Adipose tissue (tissue), 3 donors: ENCODE data around the gene KRT7. TPM values are rescaled to one million over a fixed set of nuclear protein-coding genes. Genes with fewer than 3 reads are reported as not detected.

Source experiments
- H3K27ac ChIP-seq: one replicate; pipeline ENCODE4 v1.5.1; 2013; ENCODE audit warnings: low read depth, low read length
- WGBS, 3 donors: extraction: QIAGEN DNeasy Blood & Tissue Kit; methylation state at CpG; one replicate each; pipeline ENCODE4 v1.1.7; 2013; 5-methylcytosine and 5-hydroxymethylcytosine counted together
- polyA plus RNA-seq, 3 donors: library from polyadenylated mRNA; stranded (reverse); fragments of 200-250 nt; gene quantifications; one replicate each; pipeline ENCODE4 v1.2.3, GENCODE V29; 2013
- donor health status: healthy with polysubstance abuse.
- donor health status: Bipolar disorder and iron deficiency.
- donor health status: healthy.

Gene KRT7
- polyA plus RNA-seq, 3 donors, result 9.5 to 51.5 (median 18.1) TPM

DNA sequence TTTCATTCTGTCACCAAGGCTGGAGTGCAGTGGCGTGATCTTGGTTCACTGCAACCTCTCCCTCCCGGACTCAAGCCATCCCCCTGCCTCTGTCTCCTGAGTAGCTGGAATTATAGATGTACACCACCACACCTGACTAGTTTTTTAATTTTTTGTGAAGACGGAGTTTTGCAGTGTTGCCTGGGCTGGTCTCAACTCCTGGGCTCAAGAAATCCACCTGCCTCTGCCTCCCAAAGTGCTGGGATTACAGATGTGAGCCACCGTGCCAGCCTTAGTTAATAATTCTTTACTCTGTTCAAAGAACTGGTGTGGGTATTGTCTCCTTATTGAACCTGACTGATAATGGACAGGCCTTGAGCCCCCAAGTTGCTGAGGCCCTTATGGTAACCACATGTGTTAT lies 10.4 kb upstream of the KRT7 start:
- H3K27ac ChIP-seq, result no peak overlapping the region
- WGBS, 3 donors, result 48 to 95% (median 87%) methylated on average over 4 of the region's 4 CpGs

DNA sequence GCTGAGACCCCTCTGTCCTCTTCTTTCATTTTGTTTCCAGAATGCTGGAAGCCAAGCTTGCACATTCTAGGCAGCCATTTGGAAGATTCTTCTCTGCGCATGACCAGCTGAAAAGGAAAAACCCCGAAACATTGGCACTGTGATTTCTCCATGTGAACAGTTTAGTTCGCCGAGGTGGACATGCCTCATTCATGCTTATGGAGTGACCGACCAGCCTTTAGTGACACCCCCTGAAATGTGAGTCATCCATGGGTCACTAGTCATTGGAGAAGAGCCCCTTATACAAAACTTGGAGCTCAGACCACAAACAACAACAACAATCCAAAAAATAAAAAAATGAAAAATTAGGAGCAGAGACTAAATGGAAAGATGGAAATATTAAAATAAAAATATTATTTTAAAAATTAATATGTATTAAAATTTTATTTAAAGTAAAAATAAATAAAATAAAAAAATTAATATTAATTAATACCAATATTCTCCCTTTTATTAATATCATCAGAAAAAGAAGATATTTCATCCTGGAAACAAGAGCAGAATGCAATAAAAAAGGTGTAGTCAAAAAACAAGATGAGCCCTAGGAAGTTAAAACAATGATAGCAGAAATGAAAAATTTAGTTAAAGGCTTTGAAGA lies 9.5 kb upstream of the KRT7 start:
- no peak overlapping the region for H3K27ac ChIP-seq
- WGBS, 3 donors, result 94 to 99% (median 95%) methylated on average over 5 of the region's 5 CpGs

DNA sequence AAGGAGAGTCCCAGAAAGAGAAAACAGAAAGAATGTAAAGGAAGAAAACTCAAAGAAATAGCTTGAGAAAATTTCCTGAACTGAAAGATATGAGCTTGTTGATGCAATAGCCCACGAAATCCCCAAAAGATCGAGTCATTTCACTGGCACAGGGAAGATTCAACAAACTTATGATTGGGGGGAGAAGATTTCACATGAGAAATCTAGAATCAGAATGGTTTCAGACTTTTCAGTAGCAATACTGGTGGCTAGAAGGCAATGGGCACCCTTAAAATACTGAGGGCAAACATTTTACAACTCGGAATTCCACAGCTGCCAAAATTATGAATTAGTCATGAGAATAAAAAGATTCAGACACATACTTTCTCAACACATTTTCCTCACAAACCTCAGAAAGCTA lies 8.9 kb upstream of the KRT7 start:
- 47 to 76% (median 72%) methylated on average over 3 of the region's 3 CpGs for WGBS, 3 donors

DNA sequence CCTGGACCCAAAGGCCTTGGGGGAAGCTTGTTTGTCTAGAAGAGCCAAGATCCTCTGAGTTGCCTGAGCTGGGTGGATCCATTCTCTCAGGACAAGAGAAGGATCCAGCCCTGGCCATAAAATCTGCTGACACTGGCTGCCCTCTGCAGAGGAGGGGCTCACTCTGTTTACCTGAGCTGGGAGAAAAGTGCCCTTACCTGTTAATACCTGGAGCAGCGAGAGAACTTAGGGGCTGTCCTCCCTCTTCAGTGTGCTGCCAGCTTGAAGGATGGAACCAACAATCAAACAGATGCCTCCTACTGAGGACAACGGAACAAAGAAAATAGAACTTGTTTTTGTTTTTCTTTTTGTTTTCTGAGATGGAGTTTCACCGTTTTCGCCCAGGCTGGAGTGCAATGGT lies 7.3 kb upstream of the KRT7 start:
- WGBS, 3 donors, result 88 to 93% (median 91%) methylated on average over 4 of the region's 4 CpGs
- H3K27ac ChIP-seq, result no peak overlapping the region

More for the DNA sequence above, 8.9 kb upstream of the KRT7 start:
- no peak overlapping the region for H3K27ac ChIP-seq

DNA sequence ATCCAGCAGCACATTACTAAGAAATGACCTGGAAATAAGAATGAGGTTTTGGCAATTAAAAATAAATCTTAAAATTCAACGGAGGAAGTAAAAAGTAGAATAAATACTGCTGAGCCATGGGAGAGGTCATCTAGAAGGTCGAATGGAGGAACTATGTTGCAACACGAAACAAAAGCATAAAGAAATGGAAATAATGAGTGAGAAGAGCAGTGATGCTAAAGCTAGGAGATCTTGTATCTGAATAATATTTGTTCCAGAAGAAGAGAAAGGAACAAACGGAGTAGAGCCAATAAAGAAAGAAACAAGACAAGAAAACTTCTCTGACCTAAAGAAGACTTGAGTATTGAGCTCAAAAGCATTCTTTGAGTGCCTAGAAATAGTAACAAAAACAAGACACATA lies 6.6 kb upstream of the KRT7 start:
- 51 to 68% (median 63%) methylated on average over 4 of the region's 4 CpGs for WGBS, 3 donors

DNA sequence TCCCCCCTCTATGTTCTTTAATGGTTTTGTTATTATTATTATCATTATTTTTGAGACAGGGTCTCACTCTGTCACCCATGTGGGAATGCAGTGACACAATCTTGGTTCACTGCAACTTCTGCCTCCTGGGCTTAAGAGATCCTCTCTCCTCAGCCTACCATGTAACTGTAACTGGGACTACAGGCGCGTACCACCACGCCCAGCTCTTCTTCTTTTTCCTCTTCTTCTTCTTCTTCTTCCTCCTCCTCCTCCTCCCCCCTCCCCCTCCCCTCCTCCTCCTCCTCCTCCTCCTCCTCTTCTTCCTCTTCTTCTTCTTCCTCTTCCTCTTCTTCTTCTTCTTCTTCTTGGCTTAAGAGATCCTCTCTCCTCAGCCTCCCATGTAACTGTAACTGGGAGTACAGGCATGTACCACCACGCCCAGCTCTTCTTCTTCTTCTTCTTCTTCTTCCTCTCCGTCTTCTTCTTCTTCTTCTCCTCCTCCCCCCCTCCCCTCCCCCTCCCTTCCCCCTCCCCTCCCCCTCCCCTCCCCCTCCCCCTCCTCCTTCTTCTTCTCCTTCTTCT lies 5.4 kb upstream of the KRT7 start:
- no peak overlapping the region for H3K27ac ChIP-seq
- WGBS, 3 donors, result 62 to 93% (median 72%) methylated on average over 5 of the region's 5 CpGs

More for the DNA sequence above, 6.6 kb upstream of the KRT7 start:
- H3K27ac ChIP-seq, result no peak overlapping the region

DNA sequence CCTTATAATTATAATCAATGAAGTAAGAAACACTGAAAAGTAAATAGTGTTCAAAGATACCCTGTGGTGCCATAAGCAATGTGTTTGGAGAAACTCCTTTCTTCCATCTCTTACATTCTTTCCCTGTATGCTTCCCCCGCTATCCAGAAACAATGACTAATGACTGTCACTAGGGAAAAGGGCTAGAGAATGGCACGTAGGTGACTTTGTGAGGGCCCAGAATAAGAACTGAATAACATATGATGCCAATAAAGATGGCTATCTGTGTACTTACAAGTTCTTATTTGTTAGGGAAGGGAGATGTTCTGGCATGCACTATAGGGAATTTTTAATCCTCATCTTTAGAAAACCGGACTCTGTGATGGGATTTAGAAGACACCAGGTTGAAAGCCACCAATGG lies 4.7 kb upstream of the KRT7 start:
- WGBS, 3 donors, result 51 to 79% (median 67%) methylated on average over 3 of the region's 3 CpGs
- H3K27ac ChIP-seq, result no peak overlapping the region

DNA sequence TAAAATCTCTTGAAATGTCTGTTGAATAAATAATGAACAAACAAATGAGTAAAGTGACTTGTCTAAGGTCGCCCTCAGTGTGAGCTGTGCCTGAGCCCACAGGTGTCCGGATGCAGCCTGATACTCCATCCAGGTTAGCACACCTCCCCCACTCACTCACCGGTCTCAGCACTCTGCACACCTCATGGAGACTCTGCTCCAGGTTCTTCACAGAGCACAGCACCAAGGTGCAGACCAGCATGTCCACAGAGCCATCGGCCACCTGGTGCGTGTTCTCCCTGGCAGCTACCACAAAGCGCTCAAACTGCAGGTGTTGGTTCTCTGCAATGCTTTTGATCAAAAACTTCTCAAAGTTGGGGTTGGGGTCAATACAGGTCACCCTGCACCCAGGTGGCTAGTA lies 4.1 kb upstream of the KRT7 start:
- 87 to 97% (median 96%) methylated on average over 6 of the region's 6 CpGs for WGBS, 3 donors
- H3K27ac ChIP-seq, result no peak overlapping the region

DNA sequence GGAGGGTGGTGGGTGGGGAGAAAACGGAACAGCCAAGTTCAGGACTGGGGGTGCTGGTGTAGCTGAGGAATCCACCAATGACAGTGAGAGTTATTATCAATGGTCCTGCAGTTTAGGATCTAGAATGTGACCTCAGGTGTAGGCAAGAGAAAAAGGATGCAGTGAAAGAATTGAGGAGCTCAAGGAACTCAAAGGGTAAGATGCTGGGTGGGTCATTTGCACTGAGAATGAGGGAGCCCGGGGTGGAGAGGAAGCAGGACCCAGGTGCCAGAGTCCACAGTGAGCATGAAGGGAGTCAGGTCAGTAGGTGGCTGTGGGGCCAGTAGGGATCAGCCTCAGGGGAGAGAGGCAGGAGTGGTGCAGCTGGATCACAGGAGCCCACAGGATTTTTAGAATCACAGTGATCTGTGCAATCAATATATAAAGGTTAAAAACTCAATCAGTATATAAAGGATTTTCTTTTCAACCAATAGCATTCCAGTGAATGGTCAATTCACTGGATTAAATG lies 3.2 kb upstream of the KRT7 start:
- WGBS, 3 donors, result 86 to 97% (median 88%) methylated on average over 2 of the region's 2 CpGs
- no peak overlapping the region for H3K27ac ChIP-seq

DNA sequence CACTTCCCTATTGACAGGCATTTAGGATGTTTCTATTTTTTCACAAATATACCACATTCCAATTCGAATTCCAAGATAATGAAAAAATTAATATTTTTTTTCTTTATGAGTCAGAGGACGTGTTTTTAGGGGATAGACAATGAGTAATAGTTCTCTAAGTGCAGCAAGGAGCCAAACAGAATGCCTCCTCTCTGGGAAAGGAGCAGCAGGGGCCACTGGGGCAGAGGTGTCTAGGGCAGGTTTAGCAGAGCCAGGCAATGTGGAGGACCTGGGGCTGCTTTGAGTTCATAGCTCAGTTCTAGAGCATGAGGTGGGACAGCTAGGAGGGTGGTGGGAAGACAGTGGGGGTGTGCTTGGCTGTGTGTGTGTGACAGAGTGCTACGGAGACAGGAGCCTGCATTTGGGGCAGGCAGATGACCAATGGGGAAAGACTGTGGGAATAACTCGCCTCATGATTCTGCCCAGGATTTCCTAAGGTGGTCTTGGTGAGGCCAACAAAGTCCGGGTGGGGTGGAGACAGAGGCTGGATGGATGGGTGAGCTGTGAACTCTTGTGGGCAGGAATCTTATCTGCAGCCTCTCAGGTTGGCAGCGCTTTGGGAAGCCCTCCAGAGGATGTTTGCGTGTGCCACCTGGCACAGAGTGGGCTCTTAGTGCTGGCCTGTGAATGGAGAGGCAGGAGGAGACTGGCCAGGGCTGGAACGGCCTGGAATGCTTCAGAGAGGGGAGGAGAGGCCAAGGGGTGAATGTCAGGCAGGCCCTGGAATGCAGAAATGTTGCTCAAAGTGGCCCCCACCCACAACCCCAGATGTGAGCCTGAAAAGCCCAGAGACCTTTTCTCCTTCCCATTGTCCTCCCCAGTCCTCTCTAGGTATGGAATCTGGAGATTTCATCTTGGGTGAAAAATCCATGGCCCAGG lies 2.4 kb upstream of the KRT7 start:
- 45 to 55% (median 54%) methylated on average over 8 of the region's 8 CpGs for WGBS, 3 donors
- no peak overlapping the region for H3K27ac ChIP-seq

DNA sequence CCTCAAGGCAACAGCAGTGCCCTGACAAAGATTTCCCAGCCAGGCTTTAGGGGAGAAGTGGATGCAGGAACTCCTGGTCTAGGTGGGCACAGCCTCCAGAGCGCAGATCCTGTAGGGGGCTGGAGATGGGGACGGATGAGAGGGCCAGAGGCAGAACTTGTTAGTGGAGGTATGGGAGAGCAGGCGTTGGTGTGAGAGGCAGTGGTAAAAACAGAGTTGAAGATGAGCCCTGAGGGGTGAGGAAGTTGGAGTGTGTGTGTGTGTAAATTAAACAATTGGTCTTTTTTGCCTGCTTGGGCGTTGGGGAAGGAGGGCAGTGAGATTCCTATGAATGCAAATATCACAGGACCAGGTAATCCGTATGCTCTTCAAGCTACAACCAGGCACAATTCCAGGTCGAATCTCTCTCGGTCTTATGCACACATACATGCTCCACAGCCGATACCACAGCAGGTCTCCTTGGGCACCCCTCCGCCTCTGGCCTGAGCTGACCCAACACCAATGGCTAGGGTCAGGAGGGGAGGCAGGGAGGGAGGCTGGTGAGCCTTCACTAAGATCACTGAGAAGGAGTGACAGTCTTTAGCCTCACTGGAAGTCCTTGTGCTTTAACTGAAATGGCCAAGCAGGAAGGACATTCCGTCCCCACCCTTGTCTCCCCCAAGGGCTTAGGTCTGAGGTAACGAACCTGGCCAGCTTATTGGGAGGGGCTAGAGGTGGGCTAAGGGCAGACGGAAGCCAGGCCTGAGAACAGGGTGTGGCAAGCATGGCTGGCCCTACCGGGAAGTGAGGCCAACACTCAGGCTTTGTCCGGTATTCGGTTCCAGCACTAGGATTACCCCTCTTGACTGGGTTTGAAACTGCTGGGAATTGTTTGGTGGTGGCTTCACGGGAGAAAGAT lies 1.5 kb upstream of the KRT7 start:
- 65 to 75% (median 71%) methylated on average over 16 of the region's 16 CpGs for WGBS, 3 donors

DNA sequence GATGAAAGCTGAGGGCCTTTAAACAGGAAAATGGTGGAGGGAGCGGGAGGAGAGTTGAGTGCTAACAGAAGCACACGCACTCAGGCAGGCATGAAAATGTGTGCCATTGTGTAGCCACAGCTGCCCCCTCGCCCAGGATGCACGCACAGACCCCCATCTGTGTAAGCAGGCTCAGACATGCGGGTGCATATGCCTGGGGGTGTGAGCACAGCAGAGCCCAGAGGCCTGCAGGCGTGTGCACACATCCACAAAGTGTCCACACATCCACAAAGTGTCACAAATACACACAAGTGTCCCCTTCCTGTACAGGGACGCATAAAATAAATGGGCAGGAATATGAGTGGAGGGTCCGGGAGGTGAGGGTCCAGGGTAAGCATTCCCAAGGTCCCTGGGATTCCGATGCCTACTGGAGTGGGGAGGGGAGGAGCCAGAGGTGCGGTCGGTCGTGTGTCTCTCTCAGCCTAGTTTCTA lies 805 bp upstream of the KRT7 start:
- WGBS, 3 donors, result 64 to 83% (median 70%) methylated on average over 12 of the region's 12 CpGs
- H3K27ac ChIP-seq, result no peak overlapping the region

More for the DNA sequence above, 1.5 kb upstream of the KRT7 start:
- H3K27ac ChIP-seq, result no peak overlapping the region

DNA sequence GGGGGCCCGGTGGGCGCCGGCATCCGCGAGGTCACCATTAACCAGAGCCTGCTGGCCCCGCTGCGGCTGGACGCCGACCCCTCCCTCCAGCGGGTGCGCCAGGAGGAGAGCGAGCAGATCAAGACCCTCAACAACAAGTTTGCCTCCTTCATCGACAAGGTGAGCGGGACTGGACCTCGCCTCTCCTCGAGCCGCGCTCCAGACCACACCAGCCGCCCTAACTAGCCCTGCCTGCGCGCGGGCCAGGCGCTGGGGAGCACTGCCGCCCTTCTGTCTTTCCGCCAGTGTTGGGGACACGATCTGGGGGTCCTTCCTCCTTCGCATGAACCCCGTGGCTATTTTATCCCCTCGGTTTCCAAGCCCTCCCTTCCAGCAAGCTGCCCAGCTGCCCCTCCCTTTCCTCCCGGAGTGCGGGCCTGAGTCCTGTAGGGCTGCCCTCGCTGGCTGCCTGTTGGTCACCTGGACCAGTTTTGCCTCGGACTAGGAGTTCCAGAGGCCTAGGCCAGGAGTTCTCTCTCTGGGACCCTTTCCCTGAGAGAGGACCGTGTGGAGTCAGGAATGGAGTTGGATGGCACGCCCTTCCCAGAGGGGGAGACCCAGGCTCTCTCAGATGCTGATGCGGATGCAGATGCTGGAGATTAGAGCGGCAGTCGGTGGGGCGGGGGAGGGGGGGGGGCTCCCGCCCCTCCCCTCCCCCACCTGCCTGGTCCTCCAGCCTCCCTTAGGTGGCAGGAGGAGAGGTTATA lies 592 bp downstream of the KRT7 start:
- no peak overlapping the region for H3K27ac ChIP-seq
- 26 to 72% (median 28%) methylated on average over 31 to 40 of the region's 40 CpGs for WGBS, 3 donors

DNA sequence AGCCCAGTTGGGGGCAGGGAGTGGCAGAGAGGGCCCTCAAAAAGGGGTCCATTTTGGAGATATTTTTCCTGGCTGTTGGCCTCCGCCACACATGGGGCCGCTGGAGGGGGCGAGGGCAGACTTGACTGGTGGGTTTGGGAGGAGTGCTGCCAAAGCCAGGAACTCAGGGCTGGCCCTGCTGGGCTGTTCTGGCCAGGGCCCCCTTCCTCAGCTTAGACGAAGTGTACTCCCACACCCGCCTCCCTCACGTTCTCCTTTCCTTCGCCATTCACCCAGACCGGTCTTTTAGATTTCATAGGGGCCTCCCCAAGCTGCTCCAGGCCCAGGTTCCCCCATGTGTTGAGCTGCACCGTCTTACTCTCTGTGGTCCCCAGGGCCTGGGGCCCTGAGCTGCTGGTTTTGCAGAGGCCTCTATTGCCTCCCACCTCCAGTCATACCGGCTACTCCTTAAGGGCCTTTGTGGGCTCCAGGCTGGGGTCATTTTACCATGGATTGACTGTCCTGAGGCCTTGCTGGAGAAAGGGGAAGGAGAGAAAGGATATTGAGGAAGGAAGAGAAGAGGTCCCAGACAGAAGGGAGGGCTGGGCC lies 1.3 kb downstream of the KRT7 start:
- 82 to 84% (median 82%) methylated on average over 9 to 10 of the region's 10 CpGs for WGBS, 3 donors
- no peak overlapping the region for H3K27ac ChIP-seq

DNA sequence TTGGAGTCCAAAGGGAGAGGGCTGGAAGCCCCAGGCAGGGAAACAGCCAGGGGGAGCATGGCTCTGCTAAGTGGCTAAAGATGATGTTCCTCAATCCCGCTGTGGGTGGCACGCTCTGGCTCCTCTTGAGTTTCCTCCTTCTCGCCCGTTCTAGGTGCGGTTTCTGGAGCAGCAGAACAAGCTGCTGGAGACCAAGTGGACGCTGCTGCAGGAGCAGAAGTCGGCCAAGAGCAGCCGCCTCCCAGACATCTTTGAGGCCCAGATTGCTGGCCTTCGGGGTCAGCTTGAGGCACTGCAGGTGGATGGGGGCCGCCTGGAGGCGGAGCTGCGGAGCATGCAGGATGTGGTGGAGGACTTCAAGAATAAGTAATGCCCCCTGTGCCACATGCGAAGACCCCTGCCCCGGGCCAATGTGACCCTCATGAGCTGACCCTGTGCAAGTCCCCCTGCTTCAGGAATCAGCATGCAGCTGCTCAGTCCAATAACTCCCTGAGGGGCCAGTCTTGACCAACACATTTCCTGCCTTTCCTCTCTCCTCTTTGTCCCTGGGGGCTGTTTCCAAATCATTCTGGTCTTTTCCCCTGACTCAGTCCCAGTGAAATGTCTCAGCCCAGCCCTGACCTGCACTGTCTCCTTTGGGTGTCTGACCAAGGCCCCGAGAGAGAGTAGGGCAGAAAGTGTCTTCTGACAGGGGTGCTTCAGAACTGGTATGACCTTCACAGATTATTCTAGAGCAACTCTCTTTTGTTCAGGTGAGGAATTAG lies 2.1 kb downstream of the KRT7 start:
- 89 to 96% (median 92%) methylated on average over 15 of the region's 15 CpGs for WGBS, 3 donors
- no peak overlapping the region for H3K27ac ChIP-seq

DNA sequence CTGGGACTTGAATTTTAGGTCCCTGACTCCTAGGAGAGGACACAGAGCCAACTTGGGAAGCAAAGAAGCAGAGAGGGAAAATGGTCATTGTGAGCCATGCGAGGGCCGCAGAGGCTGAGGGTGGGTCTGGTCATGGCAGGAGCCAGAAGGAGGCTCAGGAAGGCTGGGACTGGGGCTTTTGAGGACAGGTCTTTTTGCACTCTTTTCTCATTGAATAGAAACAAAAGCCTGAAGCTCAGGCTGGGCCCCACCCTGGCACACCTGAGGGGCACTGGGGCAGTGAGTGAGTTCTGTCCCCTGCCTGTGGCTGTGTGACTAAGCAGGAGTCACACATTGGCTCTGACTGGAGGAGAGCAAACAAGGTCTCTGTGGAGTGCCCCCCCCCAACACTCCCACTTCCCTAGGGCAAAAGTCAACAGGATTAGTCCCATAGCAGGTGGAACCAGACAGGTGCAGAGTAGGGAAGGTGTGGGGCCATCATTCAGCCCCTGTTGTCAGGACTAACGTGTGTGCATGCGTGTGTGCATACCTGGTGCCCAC lies 2.8 kb downstream of the KRT7 start:
- WGBS, 3 donors, result 50 to 96% (median 89%) methylated on average over 4 of the region's 4 CpGs
- H3K27ac ChIP-seq, result no peak overlapping the region
